ENCODE results near the gene SAP30BP.

SAP30BP gene

GRCh38 chr17:75719732-75720131, 52.6 kb downstream of the SAP30BP start:
- no peak for DNase-seq (ENCODE audit: low read depth, low spot score)

- DNase-seq (ENCODE audit: low read depth, low spot score): no peak
Observed at GRCh38 chr17:75720656-75721462, 53.7 kb downstream of the SAP30BP start, which contains the start of gene ITGB4. TSS of gene ITGB4 (plus strand) at chr17:75721459. CDS start at chr17:75724704, 3,245 bp downstream.

- DNase-seq (ENCODE audit: low read depth, low spot score): no peak
Observed at GRCh38 chr17:75721463-75722011, 54.4 kb downstream of the SAP30BP start.

- no peak for DNase-seq (ENCODE audit: low read depth, low spot score)
Observed at GRCh38 chr17:75722076-75722475, 54.9 kb downstream of the SAP30BP start.

- DNase-seq (ENCODE audit: low read depth, low spot score): no peak
Observed at GRCh38 chr17:75722542-75723095, 55.5 kb downstream of the SAP30BP start.

- DNase-seq (ENCODE audit: low read depth, low spot score): no peak
Observed at GRCh38 chr17:75723171-75723930, 56.2 kb downstream of the SAP30BP start.

- DNase-seq (ENCODE audit: low read depth, low spot score): no peak
Observed at GRCh38 chr17:75724016-75725003, 57.2 kb downstream of the SAP30BP start.

GRCh38 chr17:75725504-75725903, 58.4 kb downstream of the SAP30BP start:
- no peak for DNase-seq (ENCODE audit: low read depth, low spot score)

- no peak for DNase-seq (ENCODE audit: low read depth, low spot score)
Observed at GRCh38 chr17:75727391-75727790, 60.3 kb downstream of the SAP30BP start.

GRCh38 chr17:75729351-75729750, 62.2 kb downstream of the SAP30BP start:
- no peak for DNase-seq (ENCODE audit: low read depth, low spot score)

GRCh38 chr17:75730065-75730464, 62.9 kb downstream of the SAP30BP start:
- DNase-seq (ENCODE audit: low read depth, low spot score): no peak

GRCh38 chr17:75731086-75731715, 64.1 kb downstream of the SAP30BP start:
- no peak for DNase-seq (ENCODE audit: low read depth, low spot score)

- DNase-seq (ENCODE audit: low read depth, low spot score): no peak
Observed at GRCh38 chr17:75731716-75732498, 64.8 kb downstream of the SAP30BP start.

GRCh38 chr17:75733471-75733870, 66.3 kb downstream of the SAP30BP start:
- no peak for DNase-seq (ENCODE audit: low read depth, low spot score)

- no peak for DNase-seq (ENCODE audit: low read depth, low spot score)
Observed at GRCh38 chr17:75734674-75735294, 67.6 kb downstream of the SAP30BP start.

- no peak for DNase-seq (ENCODE audit: low read depth, low spot score)
Observed at GRCh38 chr17:75736173-75736835, 69.2 kb downstream of the SAP30BP start.

- no peak for DNase-seq (ENCODE audit: low read depth, low spot score)
Observed at GRCh38 chr17:75737133-75737962, 70.2 kb downstream of the SAP30BP start.
